H9 (cell line): Measurements from ENCODE around the gene MT1X. TPM values are rescaled to one million over a fixed set of nuclear protein-coding genes. Genes with fewer than 3 reads are reported as not detected.

ENCODE experiments used
- DNase-seq: peaks from one replicate; pipeline ENCODE4 v3.0.0-alpha.2; 2017
- H2AFZ ChIP-seq: one replicate; pipeline ENCODE4 v1.6.1; 2013; ENCODE audit warnings: mild to moderate bottlenecking, low read length, control low read depth, moderate library complexity
- H2AK5ac ChIP-seq: 2 replicates; pipeline ENCODE4 v1.6.1; 2013; ENCODE audit warnings: low read length, control low read depth, mixed read lengths; ENCODE audit not compliant: insufficient read length
- H2BK120ac ChIP-seq: one replicate; pipeline ENCODE4 v1.6.1; 2013; ENCODE audit warnings: low read depth, mild to moderate bottlenecking, low read length, control low read depth, inconsistent platforms; ENCODE audit not compliant: poor library complexity, severe bottlenecking
- H2BK12ac ChIP-seq: 2 replicates; pipeline ENCODE4 v1.6.1; 2013; ENCODE audit warnings: low read length, control low read depth, mixed read lengths, low read depth; ENCODE audit not compliant: insufficient read length
- H2BK15ac ChIP-seq: 2 replicates; pipeline ENCODE4 v1.6.1; 2013; ENCODE audit warnings: low read depth, low read length, control low read depth
- H2BK20ac ChIP-seq: one replicate; pipeline ENCODE4 v1.6.1; 2013; ENCODE audit warnings: low read depth, mild to moderate bottlenecking, low read length, control low read depth, inconsistent platforms; ENCODE audit not compliant: poor library complexity, severe bottlenecking
- H2BK5ac ChIP-seq: 2 replicates; pipeline ENCODE4 v1.6.1; 2013; ENCODE audit warnings: low read length, control low read depth, mixed read lengths; ENCODE audit not compliant: insufficient read length
- H3K14ac ChIP-seq: 2 replicates; pipeline ENCODE4 v1.6.1; 2013; ENCODE audit warnings: low read length, control low read depth; ENCODE audit not compliant: insufficient read depth
- H3K18ac ChIP-seq: 2 replicates; pipeline ENCODE4 v1.6.1; 2013; ENCODE audit warnings: low read depth, mild to moderate bottlenecking, mixed read lengths, low read length, control low read depth; ENCODE audit not compliant: insufficient read length
- H3K23ac ChIP-seq: 2 replicates; pipeline ENCODE4 v1.6.1; 2013; ENCODE audit warnings: low read length, control low read depth, mixed read lengths, low read depth; ENCODE audit not compliant: insufficient read length
- H3K23me2 ChIP-seq: 2 replicates; pipeline ENCODE4 v1.6.1; 2013; ENCODE audit warnings: low read depth, mild to moderate bottlenecking, mixed read lengths, low read length, control low read depth; ENCODE audit not compliant: insufficient read length, poor library complexity, severe bottlenecking
- H3K27ac ChIP-seq: 2 replicates; pipeline ENCODE4 v1.5.1; 2013; ENCODE audit warnings: low read length, control low read depth, mixed read lengths, low read depth; ENCODE audit not compliant: insufficient read length
- H3K27me3 ChIP-seq: 2 replicates; pipeline ENCODE4 v1.6.1; 2013; ENCODE audit warnings: low read length, control low read depth, inconsistent platforms; ENCODE audit not compliant: insufficient read depth
- H3K4ac ChIP-seq: 2 replicates; pipeline ENCODE4 v1.6.1; 2013; ENCODE audit warnings: low read depth, mild to moderate bottlenecking, control low read depth, inconsistent platforms, low read length, moderate library complexity
- H3K4me1 ChIP-seq: 2 replicates; pipeline ENCODE4 v1.6.1; 2013; ENCODE audit warnings: low read length, control low read depth, inconsistent platforms; ENCODE audit not compliant: insufficient read depth
- H3K4me2 ChIP-seq: 2 replicates; pipeline ENCODE4 v1.6.1; 2013; ENCODE audit warnings: low read length, control low read depth, mixed read lengths; ENCODE audit not compliant: insufficient read length, insufficient read depth
- H3K56ac ChIP-seq: 2 replicates; pipeline ENCODE4 v1.6.1; 2013; ENCODE audit warnings: low read depth, mild to moderate bottlenecking, mixed read lengths, low read length, control low read depth; ENCODE audit not compliant: insufficient read length
- H3K79me1 ChIP-seq: 2 replicates; pipeline ENCODE4 v1.6.1; 2013; ENCODE audit warnings: low read depth, mild to moderate bottlenecking, moderate library complexity, low read length, control low read depth, inconsistent platforms; ENCODE audit not compliant: insufficient read depth, poor library complexity, severe bottlenecking
- H3K79me2 ChIP-seq: 2 replicates; pipeline ENCODE4 v1.6.1; 2013; ENCODE audit warnings: low read length, control low read depth, inconsistent platforms; ENCODE audit not compliant: insufficient read depth
- H3K9ac ChIP-seq: 2 replicates; pipeline ENCODE4 v1.6.1; 2013; ENCODE audit warnings: low read length, control low read depth, mixed read lengths; ENCODE audit not compliant: insufficient read length; ENCODE audit errors: extremely low read depth
- H3K9me3 ChIP-seq: one replicate; pipeline ENCODE4 v1.6.1; 2013; ENCODE audit warnings: low read depth, low read length, inconsistent platforms; ENCODE audit not compliant: control insufficient read depth
- H3T11ph ChIP-seq: one replicate; pipeline ENCODE4 v1.6.1; 2013; ENCODE audit warnings: mild to moderate bottlenecking, low read length, control low read depth, inconsistent platforms
- H4K20me1 ChIP-seq: one replicate; pipeline ENCODE4 v1.6.1; 2013; ENCODE audit not compliant: control insufficient read depth, insufficient read length, insufficient read depth
- H4K5ac ChIP-seq: 2 replicates; pipeline ENCODE4 v1.6.1; 2013; ENCODE audit warnings: low read depth, mild to moderate bottlenecking, mixed read lengths, low read length, control low read depth; ENCODE audit not compliant: insufficient read length
- H4K8ac ChIP-seq: replicated peaks from 2 replicates; pipeline ENCODE4 v1.6.1; 2013; ENCODE audit warnings: low read length, control low read depth, mixed read lengths, low read depth; ENCODE audit not compliant: insufficient read length
- H4K91ac ChIP-seq: 2 replicates; pipeline ENCODE4 v1.6.1; 2013; ENCODE audit warnings: low read depth, mild to moderate bottlenecking, moderate library complexity, mixed read lengths, low read length, control low read depth; ENCODE audit not compliant: insufficient read length
- H3K27ac Mint-ChIP-seq, 3 experiments: 2 replicates in 2 of 3; 3 replicates in 1 of 3; pipeline ENCODE4 v1.8.0; 2020 to 2021; ENCODE audit warnings: mixed read lengths in 3 of 3, mild to moderate bottlenecking in 1 of 3, moderate library complexity in 1 of 3
- H3K27me3 Mint-ChIP-seq: 2 replicates; pipeline ENCODE4 v1.8.0; 2021; ENCODE audit warnings: low read depth, mild to moderate bottlenecking, moderate library complexity, mixed read lengths
- H3K36me3 Mint-ChIP-seq, 3 experiments: 2 replicates in 2 of 3; 3 replicates in 1 of 3; pipeline ENCODE4 v1.8.0; 2020 to 2021; ENCODE audit warnings: low read depth in 3 of 3, mixed read lengths in 3 of 3; ENCODE audit not compliant: insufficient read depth in 1 of 3
- H3K4me1 Mint-ChIP-seq, 2 experiments: 2 replicates each; pipeline ENCODE4 v1.8.0; 2020; ENCODE audit warnings: mixed read lengths in 2 of 2
- H3K4me3 Mint-ChIP-seq, 2 experiments: 2 replicates in 1 of 2; 3 replicates in 1 of 2; pipeline ENCODE4 v1.8.0; 2020 to 2021; ENCODE audit warnings: mild to moderate bottlenecking in 2 of 2, mixed read lengths in 2 of 2, moderate library complexity in 1 of 2
- H3K9me3 Mint-ChIP-seq, 2 experiments: 2 replicates in 1 of 2; 3 replicates in 1 of 2; pipeline ENCODE4 v1.8.0; 2020; ENCODE audit warnings: mild to moderate bottlenecking in 2 of 2, mixed read lengths in 2 of 2, moderate library complexity in 1 of 2
- CTCF ChIP-seq: fragments of 200-600 bp; sonication (generic); conservative IDR thresholded peaks from 3 replicates; pipeline ENCODE4 v1.8.0; 2021; ENCODE audit warnings: antibody characterized with exemption, mild to moderate bottlenecking
- WGBS: extraction: QIAGEN DNeasy Blood & Tissue Kit; methylation state at CpG from one replicate; pipeline ENCODE4 v1.1.7; 2013; ENCODE audit warnings: missing lambda C conversion rate, low lambda C conversion rate, mixed read lengths; ENCODE audit not compliant: insufficient read length; ENCODE audit errors: extremely low coverage; 5-methylcytosine and 5-hydroxymethylcytosine counted together
- total RNA-seq: library from RNA; stranded (reverse); gene quantifications from 2 replicates; pipeline ENCODE4 v1.2.1, GENCODE V29; 2021

MT1X gene
- total RNA-seq, 1 experiment from 2014 or later: 32.1 TPM

- Mint-ChIP-seq H3K36me3 (peaks cover 0 to 5% (median 5%) of the 10 kb centered on the region in 3 experiments; a peak in 4 of 7 replicates), H3K4me3 (no peak overlapping the region), H3K27ac (no peak overlapping the region), H3K4me1 (peaks cover 0 to 4% of the 10 kb centered on the region in 2 experiments; a peak in 2 of 4 replicates), H3K27me3 (peaks cover 6% of the 10 kb centered on the region), H3K9me3 (peaks cover 11% of the 10 kb centered on the region in 2 experiments)
- H3K79me1 ChIP-seq: no peaks in the 10 kb centered on the region
- no peaks in the 10 kb centered on the region for H3K9me3 ChIP-seq
- H3T11ph ChIP-seq: no peak overlapping the region
- no peak overlapping the region for H4K8ac ChIP-seq
- H3K4ac ChIP-seq: no peak overlapping the region
- no peak overlapping the region for H4K5ac ChIP-seq
- no peak overlapping the region for H3K56ac ChIP-seq
- no CpG with 5 or more reads among the region's 1 CpG for WGBS
- DNase-seq: no peak
- H4K91ac ChIP-seq: no peak overlapping the region
- H2BK12ac ChIP-seq: no peak overlapping the region
- H3K79me2 ChIP-seq: no peaks in the 10 kb centered on the region
- H3K4me2 ChIP-seq: no peak overlapping the region
- no peak overlapping the region for H2AK5ac ChIP-seq
- H2AFZ ChIP-seq: no peak overlapping the region
- no peak overlapping the region for H2BK120ac ChIP-seq
- no peak overlapping the region for H3K18ac ChIP-seq
- H3K23me2 ChIP-seq: no peaks in the 10 kb centered on the region
- H2BK5ac ChIP-seq: no peak overlapping the region
- H3K14ac ChIP-seq: no peak overlapping the region
- TF ChIP-seq CTCF: no peak
- no peaks in the 10 kb centered on the region for H3K4me1 ChIP-seq
- H3K27me3 ChIP-seq: no peaks in the 10 kb centered on the region
- no peaks in the 10 kb centered on the region for H4K20me1 ChIP-seq
- H3K27ac ChIP-seq: no peak overlapping the region
- H2BK15ac ChIP-seq: no peak overlapping the region
- H2BK20ac ChIP-seq: no peak overlapping the region
- no peak overlapping the region for H3K23ac ChIP-seq
- H3K9ac ChIP-seq: no peak overlapping the region
Measured at GRCh38 chr16:56695246-56695645, 13.0 kb downstream of the MT1X start.
